HCT116 (cell line): ENCODE results near the gene STX16.

ENCODE experiments used
- EZH2phosphoT487 ChIP-seq: fragments of 200-600 bp; IDR thresholded peaks from 2 replicates; pipeline ENCODE4 v1.6.1; 2018; ENCODE audit warnings: antibody characterized with exemption, borderline replicate concordance
- POLR2A ChIP-seq: IDR thresholded peaks from 2 replicates; pipeline ENCODE4 v1.7.0; 2011; ENCODE audit warnings: borderline replicate concordance; ENCODE audit not compliant: insufficient read depth, insufficient read length; ENCODE audit errors: extremely low read depth
- POLR2AphosphoS5 ChIP-seq: IDR thresholded peaks from 2 replicates; pipeline ENCODE4 v1.6.1; 2011; ENCODE audit warnings: mild to moderate bottlenecking, low read depth, low read length, moderate library complexity
- SIN3A ChIP-seq: IDR thresholded peaks from 2 replicates; pipeline ENCODE4 v1.6.1; 2012; ENCODE audit warnings: low read depth
- SP1 ChIP-seq: IDR thresholded peaks from 2 replicates; pipeline ENCODE4 v1.6.1; 2012; ENCODE audit warnings: low read depth
- SRF ChIP-seq: IDR thresholded peaks from 2 replicates; pipeline ENCODE4 v1.6.1; 2012; ENCODE audit warnings: low read depth
- TF ChIP-seq, protein P1 (sequence below): IDR thresholded peaks from 2 replicates; pipeline ENCODE4 v1.6.1; 2012
- TF ChIP-seq, protein P2 (sequence below), 3 experiments: fragments of 200-600 bp in 1 of 3; sonication (generic) in 1 of 3; IDR thresholded peaks in 2 of 3; conservative IDR thresholded peaks in 1 of 3; 2 replicates each; pipeline ENCODE4 v1.5.1; 2012 to 2017; ENCODE audit warnings: low read depth in 2 of 3, low read length in 2 of 3, antibody characterized with exemption in 1 of 3, borderline replicate concordance in 1 of 3, control low read depth in 1 of 3, mild to moderate bottlenecking in 1 of 3, mixed read lengths in 1 of 3, mixed run types in 1 of 3, moderate library complexity in 1 of 3; ENCODE audit not compliant: insufficient read depth in 1 of 3

DNA sequence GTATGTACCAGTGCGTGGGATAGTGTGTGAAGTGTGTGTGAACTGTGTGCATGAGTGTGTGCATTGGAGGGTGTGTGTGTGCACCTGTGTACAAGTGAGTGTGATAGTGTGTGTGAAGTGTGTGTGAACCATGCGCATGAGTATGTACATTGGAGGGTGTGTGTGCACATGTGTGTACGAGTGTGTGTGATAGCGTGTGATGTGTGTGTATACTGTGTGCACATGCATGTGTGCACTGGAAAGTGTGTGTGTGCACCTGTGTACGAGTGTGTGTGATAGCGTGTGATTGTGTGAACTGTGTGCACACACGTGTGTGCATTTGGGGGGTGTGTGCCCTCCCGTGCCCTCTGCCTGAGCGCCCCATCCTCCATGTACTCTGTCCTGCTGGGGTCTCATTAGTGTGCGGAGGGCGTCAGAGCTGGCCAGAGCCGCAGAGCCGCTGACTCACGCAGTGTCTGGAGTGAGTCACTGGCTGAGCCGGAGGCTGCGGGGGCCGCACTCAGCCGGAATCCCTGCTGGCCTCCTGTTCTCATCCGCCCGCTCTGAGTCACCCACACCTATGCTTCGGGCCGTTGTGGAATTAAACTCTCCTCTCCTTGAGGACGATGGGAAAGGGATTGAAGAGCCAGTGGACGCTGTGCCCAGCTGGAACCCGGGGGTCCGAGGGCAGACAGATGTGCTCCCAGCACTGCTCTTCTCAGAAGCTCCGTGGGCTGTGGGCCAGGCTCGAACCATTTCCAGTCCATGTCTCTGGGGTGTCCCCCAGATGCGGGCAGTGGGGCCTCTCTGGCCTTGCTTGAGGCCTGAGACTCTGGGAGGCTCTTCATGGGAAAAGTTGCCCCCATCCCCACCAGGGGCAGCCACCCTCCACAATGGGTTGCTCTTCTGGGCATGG lies 27.3 kb upstream of the STX16 start:
- TF ChIP-seq, protein P1, sequence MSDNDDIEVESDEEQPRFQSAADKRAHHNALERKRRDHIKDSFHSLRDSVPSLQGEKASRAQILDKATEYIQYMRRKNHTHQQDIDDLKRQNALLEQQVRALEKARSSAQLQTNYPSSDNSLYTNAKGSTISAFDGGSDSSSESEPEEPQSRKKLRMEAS, result peak; percentile 79
- no peak for TF ChIP-seq SIN3A
- TF ChIP-seq POLR2A, result no peak
- TF ChIP-seq POLR2AphosphoS5, result peak; percentile 38; the same call in 1 of the 2 replicates
- TF ChIP-seq, protein P2, sequence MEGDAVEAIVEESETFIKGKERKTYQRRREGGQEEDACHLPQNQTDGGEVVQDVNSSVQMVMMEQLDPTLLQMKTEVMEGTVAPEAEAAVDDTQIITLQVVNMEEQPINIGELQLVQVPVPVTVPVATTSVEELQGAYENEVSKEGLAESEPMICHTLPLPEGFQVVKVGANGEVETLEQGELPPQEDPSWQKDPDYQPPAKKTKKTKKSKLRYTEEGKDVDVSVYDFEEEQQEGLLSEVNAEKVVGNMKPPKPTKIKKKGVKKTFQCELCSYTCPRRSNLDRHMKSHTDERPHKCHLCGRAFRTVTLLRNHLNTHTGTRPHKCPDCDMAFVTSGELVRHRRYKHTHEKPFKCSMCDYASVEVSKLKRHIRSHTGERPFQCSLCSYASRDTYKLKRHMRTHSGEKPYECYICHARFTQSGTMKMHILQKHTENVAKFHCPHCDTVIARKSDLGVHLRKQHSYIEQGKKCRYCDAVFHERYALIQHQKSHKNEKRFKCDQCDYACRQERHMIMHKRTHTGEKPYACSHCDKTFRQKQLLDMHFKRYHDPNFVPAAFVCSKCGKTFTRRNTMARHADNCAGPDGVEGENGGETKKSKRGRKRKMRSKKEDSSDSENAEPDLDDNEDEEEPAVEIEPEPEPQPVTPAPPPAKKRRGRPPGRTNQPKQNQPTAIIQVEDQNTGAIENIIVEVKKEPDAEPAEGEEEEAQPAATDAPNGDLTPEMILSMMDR (IDR thresholded peaks at IDR 0.05 in 2 of 3, conservative IDR thresholded peaks at IDR 0.05 in 1 of 3; ENCODE audit: borderline replicate concordance in 1 of 3, insufficient read depth in 1 of 3, low read depth in 2 of 3, low read length in 2 of 3), result no peak
- TF ChIP-seq EZH2phosphoT487, result no peak
- peak; percentile 92 for TF ChIP-seq SP1
- TF ChIP-seq SRF, result peak; percentile 58; the same call in 1 of the 2 replicates
